IMR-90 (cell line): ENCODE data around the gene CREBL2. TPM values are rescaled to one million over a fixed set of nuclear protein-coding genes. Genes with fewer than 3 reads are reported as not detected.
"Not testable (repeated sequence)": the region's sequence is repeated elsewhere in the genome, so short reads cannot be mapped to it uniquely, and the experiment has no call there.

ENCODE experiments used
- ATAC-seq: fragments of 200-7000 bp; cut with Tn5 transposase; 2 replicates; pipeline ENCODE4 v1.9.1; 2020; ENCODE audit warnings: low read depth, mild to moderate bottlenecking, moderate library complexity
- BruUV-seq: library from RNA; stranded (reverse); fragments of 400-500 nt; replicated peaks from 2 replicates; lab custom pipeline; 2021; lab: Mats Ljungman, UMichigan
- CTCF ChIA-PET: fragments of 300-600 bp; formaldehyde crosslinking; extraction: SDS; loops from one replicate; lab custom pipeline; 2021; ENCODE audit warnings: antibody characterized with exemption; lab: Yijun Ruan, JAX
- POLR2A ChIA-PET: fragments of 300-600 bp; sonication (Branson Sonifier 250); formaldehyde crosslinking; loops from one replicate; lab custom pipeline; 2022; ENCODE audit warnings: antibody characterized with exemption; ENCODE audit not compliant: unreplicated experiment; lab: Charles Lee
- DNase-seq: peaks from one replicate; pipeline ENCODE4 v3.0.0; 2013
- H2AFZ ChIP-seq: replicated peaks from 2 replicates; pipeline ENCODE3; 2013; ENCODE audit warnings: low read length, mild to moderate bottlenecking; ENCODE audit not compliant: poor library complexity
- H2AK5ac ChIP-seq: 2 replicates; pipeline ENCODE4 v1.6.1; 2013; ENCODE audit warnings: low read depth, low read length, inconsistent platforms
- H2AK9ac ChIP-seq: replicated peaks from 2 replicates; pipeline ENCODE3; 2013; ENCODE audit warnings: mild to moderate bottlenecking, low read depth, low read length, moderate library complexity; ENCODE audit not compliant: poor library complexity
- H2BK120ac ChIP-seq: 2 replicates; pipeline ENCODE4 v1.6.1; 2013; ENCODE audit warnings: low read depth, low read length, inconsistent platforms
- H2BK15ac ChIP-seq: 3 replicates; pipeline ENCODE4 v1.6.1; 2013; ENCODE audit warnings: low read depth, low read length, inconsistent platforms
- H2BK20ac ChIP-seq: 2 replicates; pipeline ENCODE4 v1.6.1; 2013; ENCODE audit warnings: low read depth, mild to moderate bottlenecking, inconsistent platforms, low read length, moderate library complexity
- H2BK5ac ChIP-seq: 2 replicates; pipeline ENCODE4 v1.6.1; 2013; ENCODE audit warnings: mild to moderate bottlenecking, low read depth, low read length, inconsistent platforms; ENCODE audit not compliant: poor library complexity, severe bottlenecking
- H3K14ac ChIP-seq: replicated peaks from 2 replicates; pipeline ENCODE4 v1.6.1; 2013; ENCODE audit warnings: low read depth, low read length, inconsistent platforms
- H3K18ac ChIP-seq: 2 replicates; pipeline ENCODE4 v1.6.1; 2013; ENCODE audit warnings: low read depth, low read length, control low read depth
- H3K23ac ChIP-seq: 2 replicates; pipeline ENCODE4 v1.6.1; 2013; ENCODE audit warnings: low read depth, low read length, inconsistent platforms
- H3K27ac ChIP-seq: 2 replicates; pipeline ENCODE4 v1.5.1; 2013; ENCODE audit warnings: mild to moderate bottlenecking, control low read depth, low read length; ENCODE audit not compliant: insufficient read depth
- H3K27me3 ChIP-seq: 2 replicates; pipeline ENCODE4 v1.6.1; 2013; ENCODE audit warnings: low read length; ENCODE audit not compliant: control insufficient read depth, insufficient read depth
- H3K36me3 ChIP-seq: 2 replicates; pipeline ENCODE4 v1.6.1; 2013; ENCODE audit warnings: low read length, mixed read lengths; ENCODE audit not compliant: control insufficient read depth, insufficient read depth
- H3K4ac ChIP-seq: 2 replicates; pipeline ENCODE4 v1.6.1; 2013; ENCODE audit warnings: low read depth, low read length, inconsistent platforms
- H3K4me1 ChIP-seq: 2 replicates; pipeline ENCODE4 v1.6.1; 2013; ENCODE audit warnings: low read length, mixed read lengths; ENCODE audit not compliant: control insufficient read depth, insufficient read depth
- H3K4me2 ChIP-seq: 2 replicates; pipeline ENCODE4 v1.6.1; 2013; ENCODE audit warnings: low read depth, mild to moderate bottlenecking, control low read depth, low read length, moderate library complexity
- H3K4me3 ChIP-seq: 2 replicates; pipeline ENCODE4 v1.5.1; 2013; ENCODE audit warnings: low read depth, mild to moderate bottlenecking, control low read depth, low read length, moderate library complexity; ENCODE audit not compliant: insufficient read depth
- H3K56ac ChIP-seq: 2 replicates; pipeline ENCODE4 v1.6.1; 2013; ENCODE audit warnings: low read length, inconsistent platforms; ENCODE audit not compliant: insufficient read depth; ENCODE audit errors: extremely low read depth
- H3K79me1 ChIP-seq, 2 experiments: 2 replicates each; pipeline ENCODE4 v1.6.1; 2013; ENCODE audit warnings: low read length in 2 of 2, inconsistent platforms in 1 of 2, low read depth in 1 of 2
- H3K9ac ChIP-seq: 2 replicates; pipeline ENCODE4 v1.6.1; 2013; ENCODE audit warnings: low read depth, low read length, control low read depth
- H3K9me1 ChIP-seq: 2 replicates; pipeline ENCODE4 v1.6.1; 2013; ENCODE audit warnings: low read length, inconsistent platforms; ENCODE audit not compliant: insufficient read depth
- H3K9me3 ChIP-seq: 2 replicates; pipeline ENCODE4 v1.6.1; 2013; ENCODE audit warnings: low read length; ENCODE audit not compliant: control insufficient read depth, insufficient read depth
- H4K20me1 ChIP-seq: 2 replicates; pipeline ENCODE4 v1.6.1; 2013; ENCODE audit warnings: low read length, inconsistent platforms; ENCODE audit not compliant: insufficient read depth
- H4K5ac ChIP-seq: 2 replicates; pipeline ENCODE4 v1.6.1; 2013; ENCODE audit warnings: mild to moderate bottlenecking, low read depth, low read length, control low read depth
- H4K8ac ChIP-seq, 2 experiments: 2 replicates each; pipeline ENCODE4 v1.6.1; 2013; ENCODE audit warnings: low read depth in 2 of 2, low read length in 2 of 2, control low read depth in 1 of 2, inconsistent platforms in 1 of 2
- H4K91ac ChIP-seq: 2 replicates; pipeline ENCODE4 v1.6.1; 2013; ENCODE audit warnings: low read depth, low read length, inconsistent platforms; ENCODE audit not compliant: insufficient read depth
- WGBS, 2 experiments: methylation state at CpG; one replicate each; pipeline versions ENCODE4 v1.1.5 to v1.1.7; 2013; ENCODE audit warnings: missing lambda C conversion rate in 2 of 2; ENCODE audit not compliant: insufficient read length in 1 of 2; ENCODE audit errors: extremely low coverage in 2 of 2; 5-methylcytosine and 5-hydroxymethylcytosine counted together
- dilution Hi-C: fragments of 300-500 bp; cut with HindIII; formaldehyde crosslinking; loops from one replicate; pipeline ENCODE4 v1.14.3; 2018; ENCODE audit warnings: low sequenced_read_pairs; ENCODE audit not compliant: unreplicated experiment
- in situ Hi-C: fragments of 300-500 bp; cut with MboI; formaldehyde crosslinking; loops from 3 replicates; pipeline ENCODE4 v1.14.3; 2019; ENCODE audit warnings: low sequenced_read_pairs, inconsistent platforms, mixed read lengths
- intact Hi-C: fragments of 100-400 bp; cut with micrococcal nuclease; formaldehyde crosslinking; loops from 2 replicates; pipeline ENCODE4 v1.10.0; 2022
- polyA plus RNA-seq, 3 experiments: library from polyadenylated mRNA; depleted of rRNA; stranded (reverse); fragments of >200 nt; gene quantifications; 2 replicates each; pipeline ENCODE4 v1.2.3, GENCODE V29; 2012; ENCODE audit warnings: low replicate concordance in 1 of 3
- total RNA-seq: library from RNA; depleted of rRNA; stranded (reverse); fragments of >200 nt; gene quantifications from 2 replicates; pipeline ENCODE4 v1.2.3, GENCODE V29; 2012

The CREBL2 gene
- total and polyA plus RNA-seq, 2 of the 4 experiments (the other 2 are of a cell fraction): 11.5 to 19.0 TPM

DNA sequence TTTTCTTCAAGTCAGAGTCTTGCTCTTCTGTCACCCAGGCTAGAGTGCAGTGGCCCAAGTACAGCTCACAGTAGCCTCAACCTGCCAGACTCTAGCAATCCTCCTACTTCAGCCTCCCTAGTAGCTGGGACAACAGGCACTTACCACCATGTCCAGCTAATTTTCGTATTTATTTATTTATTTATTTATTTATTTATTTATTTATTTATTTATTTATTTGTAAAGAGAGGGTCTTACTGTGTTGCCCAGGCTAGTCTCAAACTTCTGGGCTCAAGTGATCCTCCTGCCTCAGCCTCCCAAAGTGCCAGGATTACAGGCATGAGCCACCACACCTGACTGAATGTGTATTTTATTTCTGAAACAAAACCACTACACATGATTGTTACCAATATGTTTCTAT, 31.0 kb upstream of the CREBL2 start:
- CTCF ChIA-PET, H3K56ac ChIP-seq, ATAC-seq, H2BK20ac ChIP-seq, H3K27me3 ChIP-seq, H3K4me3 ChIP-seq, H4K8ac ChIP-seq, H3K27ac ChIP-seq, H4K5ac ChIP-seq, H2AK5ac ChIP-seq, H3K18ac ChIP-seq, H4K20me1 ChIP-seq, H4K91ac ChIP-seq, H3K23ac ChIP-seq, H3K9me1 ChIP-seq, H3K4me2 ChIP-seq, in situ Hi-C loops, DNase-seq, H3K4ac ChIP-seq, H2AK9ac ChIP-seq, H2BK15ac ChIP-seq, H3K36me3 ChIP-seq, H3K9me3 ChIP-seq, H3K79me1 ChIP-seq, H3K14ac ChIP-seq, H2BK5ac ChIP-seq, H2BK120ac ChIP-seq, intact Hi-C loops, H3K9ac ChIP-seq, dilution Hi-C loops, H3K4me1 ChIP-seq, BruUV-seq, POLR2A ChIA-PET, H2AFZ ChIP-seq: not testable (repeated sequence)
- no CpG with 5 or more reads among the region's 1 CpG for WGBS, 2 experiments
